Endodermal cell (in vitro differentiated cells): ENCODE results near the gene CELF2. TPM values are rescaled to one million over a fixed set of nuclear protein-coding genes. Genes with fewer than 3 reads are reported as not detected.

ENCODE experiments used
- DNase-seq: peaks from one replicate; pipeline ENCODE4 v3.0.0-alpha.2; 2017
- H3K27ac ChIP-seq: 2 replicates; pipeline ENCODE4 v1.5.1; 2013; ENCODE audit warnings: mild to moderate bottlenecking, low read depth, low read length, moderate library complexity
- H3K27me3 ChIP-seq: 2 replicates; pipeline ENCODE4 v1.6.1; 2013; ENCODE audit warnings: mild to moderate bottlenecking, low read length, moderate library complexity; ENCODE audit not compliant: insufficient read depth, control insufficient read depth, poor library complexity, severe bottlenecking
- H3K36me3 ChIP-seq: 2 replicates; pipeline ENCODE4 v1.7.0; 2013; ENCODE audit warnings: mild to moderate bottlenecking, low read length, moderate library complexity; ENCODE audit not compliant: control insufficient read depth, insufficient read depth
- H3K4me1 ChIP-seq: one replicate; pipeline ENCODE4 v1.7.0; 2013; ENCODE audit warnings: low read length; ENCODE audit not compliant: control insufficient read depth, insufficient read depth
- H3K4me3 ChIP-seq: 2 replicates; pipeline ENCODE4 v1.5.1; 2013; ENCODE audit warnings: mild to moderate bottlenecking, low read length, moderate library complexity
- H3K9ac ChIP-seq: 2 replicates; pipeline ENCODE4 v1.6.1; 2013; ENCODE audit warnings: mild to moderate bottlenecking, low read length, moderate library complexity; ENCODE audit not compliant: poor library complexity, severe bottlenecking; ENCODE audit errors: extremely low read depth
- H3K9me3 ChIP-seq: 2 replicates; pipeline ENCODE4 v1.6.1; 2013; ENCODE audit warnings: mild to moderate bottlenecking, low read length, moderate library complexity; ENCODE audit not compliant: control insufficient read depth
- H3K27ac Mint-ChIP-seq: 2 replicates; pipeline ENCODE4 v1.8.0; 2020; ENCODE audit warnings: mixed read lengths
- H3K27me3 Mint-ChIP-seq: 2 replicates; pipeline ENCODE4 v1.8.0; 2021; ENCODE audit warnings: mild to moderate bottlenecking, mixed read lengths; ENCODE audit not compliant: insufficient read depth
- H3K36me3 Mint-ChIP-seq: 2 replicates; pipeline ENCODE4 v1.8.0; 2020; ENCODE audit warnings: low read depth, mixed read lengths
- H3K4me1 Mint-ChIP-seq: 2 replicates; pipeline ENCODE4 v1.8.0; 2020; ENCODE audit warnings: mixed read lengths
- H3K4me3 Mint-ChIP-seq: 2 replicates; pipeline ENCODE4 v1.8.0; 2020; ENCODE audit warnings: mild to moderate bottlenecking, moderate library complexity, mixed read lengths
- H3K9me3 Mint-ChIP-seq: 2 replicates; pipeline ENCODE4 v1.8.0; 2020; ENCODE audit warnings: mild to moderate bottlenecking, mixed read lengths
- WGBS, 2 experiments: methylation state at CpG; one replicate each; pipeline versions ENCODE4 v1.1.5 to v1.1.7; 2013; ENCODE audit warnings: missing lambda C conversion rate in 2 of 2, mixed read lengths in 1 of 2; ENCODE audit not compliant: insufficient coverage in 1 of 2, insufficient read length in 1 of 2; 5-methylcytosine and 5-hydroxymethylcytosine counted together
- total RNA-seq, 2 donors: library from RNA; stranded (reverse); fragmentation: NEBNext Ultra II Directional in 1 of 2; extraction: Animal tissue kit (Norgen Biotek cat#: 25700) in 1 of 2; gene quantifications; 2 replicates in 1 of 2; 3 replicates in 1 of 2; pipeline ENCODE4 v1.2.1, GENCODE V29; 2021
- TF ChIP-seq, protein P1 (sequence below): fragments of 200-600 bp; sonication (generic); conservative IDR thresholded peaks from 2 replicates; pipeline ENCODE4 v1.5.0; 2021; ENCODE audit warnings: antibody characterized with exemption, mild to moderate bottlenecking

Gene CELF2
- total RNA-seq, 2 donors from 2014 or later, result 79.9 to 96.1 TPM

DNA sequence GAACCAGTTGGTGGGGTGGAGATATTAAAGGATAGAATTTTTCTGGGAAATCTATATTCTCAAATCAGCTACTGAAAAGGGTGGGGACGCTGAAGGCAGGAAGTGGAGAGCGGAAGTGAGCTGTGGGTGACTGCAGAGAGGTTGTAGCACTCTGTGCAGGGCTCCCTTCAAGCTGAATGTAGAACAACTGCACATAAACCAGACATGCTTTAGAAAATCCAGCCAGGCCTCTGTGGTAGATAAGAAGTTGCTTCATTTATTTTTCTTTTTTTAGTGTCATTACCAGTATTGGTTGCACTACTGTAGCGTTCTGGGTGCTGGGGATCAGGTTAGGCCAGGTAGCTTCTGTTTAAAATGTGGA, 127.8 kb downstream of the CELF2 start:
- no peak overlapping the region for H3K9ac ChIP-seq
- H3K27me3 Mint-ChIP-seq, result no peaks in the 10 kb centered on the region
- no peaks in the 10 kb centered on the region for H3K27me3 ChIP-seq
- H3K36me3 ChIP-seq, result peaks cover 26% of the 10 kb centered on the region
- DNase-seq, result no peak
- H3K27ac Mint-ChIP-seq, result peak overlapping the region; percentile 26
- H3K4me3 Mint-ChIP-seq, result no peak overlapping the region
- H3K9me3 Mint-ChIP-seq, result no peaks in the 10 kb centered on the region
- peaks cover 25% of the 10 kb centered on the region for H3K36me3 Mint-ChIP-seq
- peaks cover 73% of the 10 kb centered on the region for H3K4me1 Mint-ChIP-seq
- TF ChIP-seq, protein P1, sequence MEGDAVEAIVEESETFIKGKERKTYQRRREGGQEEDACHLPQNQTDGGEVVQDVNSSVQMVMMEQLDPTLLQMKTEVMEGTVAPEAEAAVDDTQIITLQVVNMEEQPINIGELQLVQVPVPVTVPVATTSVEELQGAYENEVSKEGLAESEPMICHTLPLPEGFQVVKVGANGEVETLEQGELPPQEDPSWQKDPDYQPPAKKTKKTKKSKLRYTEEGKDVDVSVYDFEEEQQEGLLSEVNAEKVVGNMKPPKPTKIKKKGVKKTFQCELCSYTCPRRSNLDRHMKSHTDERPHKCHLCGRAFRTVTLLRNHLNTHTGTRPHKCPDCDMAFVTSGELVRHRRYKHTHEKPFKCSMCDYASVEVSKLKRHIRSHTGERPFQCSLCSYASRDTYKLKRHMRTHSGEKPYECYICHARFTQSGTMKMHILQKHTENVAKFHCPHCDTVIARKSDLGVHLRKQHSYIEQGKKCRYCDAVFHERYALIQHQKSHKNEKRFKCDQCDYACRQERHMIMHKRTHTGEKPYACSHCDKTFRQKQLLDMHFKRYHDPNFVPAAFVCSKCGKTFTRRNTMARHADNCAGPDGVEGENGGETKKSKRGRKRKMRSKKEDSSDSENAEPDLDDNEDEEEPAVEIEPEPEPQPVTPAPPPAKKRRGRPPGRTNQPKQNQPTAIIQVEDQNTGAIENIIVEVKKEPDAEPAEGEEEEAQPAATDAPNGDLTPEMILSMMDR, result no peak
- no peak overlapping the region for H3K27ac ChIP-seq
- H3K9me3 ChIP-seq, result no peaks in the 10 kb centered on the region
- H3K4me1 ChIP-seq, result peaks cover 25% of the 10 kb centered on the region
- no peak overlapping the region for H3K4me3 ChIP-seq
- 80% methylated on average over 3 of the region's 3 CpGs; no CpG with 5 or more reads in 1 of the 2 experiments for WGBS, 2 experiments

DNA sequence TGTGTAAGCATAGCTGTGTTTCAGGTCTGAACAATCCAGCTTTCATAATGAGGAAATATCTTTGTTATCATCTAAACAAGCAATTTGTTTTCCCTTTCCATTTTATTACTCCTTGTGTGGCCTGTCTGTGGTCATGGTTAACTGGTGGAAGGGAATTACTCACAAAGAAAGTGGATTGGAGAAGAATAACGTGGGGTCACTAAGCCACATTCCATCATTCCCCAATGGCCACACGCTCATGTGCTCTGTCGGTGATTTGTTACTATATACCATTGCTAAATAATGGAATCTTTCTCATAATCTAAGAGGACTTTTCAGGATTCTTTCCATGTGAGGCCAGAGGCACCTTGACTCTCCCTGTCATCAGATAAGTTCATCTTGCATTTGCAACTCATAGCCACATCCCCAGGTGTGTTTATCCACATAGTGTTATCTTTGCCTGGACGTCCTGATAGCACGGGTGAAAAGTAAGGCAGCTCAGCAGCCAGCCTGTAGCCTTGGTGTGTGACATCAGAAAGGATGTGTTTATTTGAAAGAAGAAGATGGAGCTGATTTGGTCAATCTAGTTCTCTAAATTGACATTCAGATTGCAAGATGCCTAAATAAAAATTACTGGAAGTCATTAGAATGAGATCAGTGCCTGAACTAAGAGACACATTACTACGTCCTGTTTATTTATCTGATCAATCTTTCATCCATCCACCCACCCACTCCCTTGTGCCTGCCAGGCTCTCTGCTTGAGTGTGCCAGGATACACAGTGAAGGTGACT, 128.9 kb downstream of the CELF2 start:
- peaks cover 15% of the 10 kb centered on the region for H3K36me3 Mint-ChIP-seq
- Histone ChIP-seq H3K4me3 (no peak overlapping the region), H3K9ac (no peak overlapping the region), H3K27me3 (no peaks in the 10 kb centered on the region), H3K27ac (no peak overlapping the region), H3K36me3 (peaks cover 16% of the 10 kb centered on the region), H3K9me3 (no peaks in the 10 kb centered on the region), H3K4me1 (peaks cover 22% of the 10 kb centered on the region)
- no peak overlapping the region for H3K27ac Mint-ChIP-seq
- peaks cover 72% of the 10 kb centered on the region for H3K4me1 Mint-ChIP-seq
- 78 to 88% methylated on average over 3 to 6 of the region's 6 CpGs for WGBS, 2 experiments
- TF ChIP-seq, protein P1, result no peak
- DNase-seq, result no peak
- no peak overlapping the region for H3K4me3 Mint-ChIP-seq
- no peaks in the 10 kb centered on the region for H3K9me3 Mint-ChIP-seq
- H3K27me3 Mint-ChIP-seq, result no peaks in the 10 kb centered on the region

DNA sequence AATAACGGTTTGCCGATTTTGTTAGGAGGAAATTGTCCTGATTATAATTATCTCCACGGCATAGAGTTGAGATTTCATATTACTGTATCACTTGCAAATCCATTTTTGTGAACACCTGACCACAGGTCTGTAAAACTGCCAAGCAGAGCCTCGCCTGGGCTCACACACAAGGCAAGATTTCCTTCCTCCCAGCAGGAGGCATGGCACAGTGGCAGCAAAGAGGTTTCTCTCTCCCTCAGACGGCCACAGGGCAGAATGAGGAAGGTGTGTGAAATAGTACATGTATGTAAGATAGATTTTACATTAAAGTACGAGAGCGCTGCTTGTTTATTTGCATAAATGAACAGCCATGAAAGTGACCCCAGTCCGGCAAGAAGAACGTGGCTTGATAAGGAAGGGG, 130.1 kb downstream of the CELF2 start:
- peaks cover 8% of the 10 kb centered on the region for H3K36me3 Mint-ChIP-seq
- H3K9me3 Mint-ChIP-seq, result no peaks in the 10 kb centered on the region
- H3K4me1 Mint-ChIP-seq, result peaks cover 72% of the 10 kb centered on the region
- H3K27ac Mint-ChIP-seq, result no peak overlapping the region
- Histone ChIP-seq H3K9ac (no peak overlapping the region), H3K9me3 (no peaks in the 10 kb centered on the region), H3K4me1 (peaks cover 22% of the 10 kb centered on the region), H3K27me3 (no peaks in the 10 kb centered on the region), H3K36me3 (peaks cover 13% of the 10 kb centered on the region), H3K4me3 (no peak overlapping the region), H3K27ac (no peak overlapping the region)
- DNase-seq, result peak; percentile 57
- 87 to 100% methylated on average over 4 to 9 of the region's 9 CpGs for WGBS, 2 experiments
- H3K4me3 Mint-ChIP-seq, result no peak overlapping the region
- no peaks in the 10 kb centered on the region for H3K27me3 Mint-ChIP-seq
- TF ChIP-seq, protein P1, result no peak
